Ovary (tissue), 3 donors: ENCODE data around the gene AEN.

Experiments used
- CTCF ChIP-seq, 3 donors: fragments of 450-650 bp in 2 of 3; fragments of 200-600 bp in 1 of 3; IDR thresholded peaks; one replicate each; pipeline versions ENCODE4 v1.5.1 to v1.8.0; 2016 to 2022; ENCODE audit warnings: antibody characterized with exemption in 3 of 3, mild to moderate bottlenecking in 1 of 3
- POLR2A ChIP-seq: fragments of 450-650 bp; IDR thresholded peaks from one replicate; pipeline ENCODE4 v1.6.1; 2017; ENCODE audit warnings: antibody characterized with exemption, mild to moderate bottlenecking, moderate library complexity
- donor health status: DM: no; HTN: no; CAD: no.

GRCh38 chr15:88630798-88631463, 9.8 kb downstream of the AEN start:
- TF ChIP-seq CTCF (IDR thresholded peaks at IDR 0.05) (no peak), POLR2A (no peak)
